Panc1 (cell line): ENCODE data around the gene ZNF778.

Source experiments
- CTCF ChIP-seq: fragments of 450-650 bp; IDR thresholded peaks from 2 replicates; pipeline ENCODE4 v1.5.1; 2017; ENCODE audit warnings: mild to moderate bottlenecking
- REST ChIP-seq, 2 experiments: IDR thresholded peaks; 2 replicates each; pipeline ENCODE4 v1.6.1; 2011 to 2012; ENCODE audit warnings: low read depth in 2 of 2, control low read depth in 1 of 2, low read length in 1 of 2, mild to moderate bottlenecking in 1 of 2, moderate library complexity in 1 of 2; ENCODE audit not compliant: insufficient read depth in 1 of 2
- SIN3A ChIP-seq: IDR thresholded peaks from 2 replicates; pipeline ENCODE4 v1.6.1; 2012; ENCODE audit warnings: low read depth, mild to moderate bottlenecking, low read length, moderate library complexity, borderline replicate concordance; ENCODE audit not compliant: insufficient read depth

GRCh38 chr16:89207993-89208392 is 9.5 kb upstream of the ZNF778 start:
- no peak for TF ChIP-seq CTCF
- TF ChIP-seq SIN3A = no peak
- no peak for TF ChIP-seq REST (IDR thresholded peaks at IDR 0.05; ENCODE audit: insufficient read depth in 1 of 2, low read depth in 2 of 2, low read length in 1 of 2)
